ENCODE data around the gene UGT2A1.
"Not testable (repeated sequence)": the region's sequence is repeated elsewhere in the genome, so short reads cannot be mapped to it uniquely, and the experiment has no call there.

The UGT2A1 gene

DNA sequence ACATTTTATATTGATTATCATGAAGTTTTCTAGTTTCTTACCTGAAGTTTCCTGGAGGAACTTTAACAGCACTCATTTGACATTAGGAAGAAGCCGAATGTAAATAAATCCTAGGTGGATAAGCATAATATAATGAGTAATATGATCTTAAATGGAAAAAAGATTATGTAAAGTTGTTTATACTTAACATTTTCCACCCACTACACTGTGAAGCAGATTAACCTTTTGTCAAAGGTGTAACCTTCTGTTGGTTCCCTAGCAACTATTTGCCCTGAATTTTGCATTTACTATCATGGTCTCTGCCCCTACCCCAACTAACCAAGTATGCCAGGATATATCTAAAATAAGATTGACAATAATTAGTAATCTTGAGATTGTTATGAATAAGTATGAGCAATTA is at the start of gene UGT2A1:
Gene UGT2A1 (minus strand): TSS at position 101 of the 400 bp plus-strand sequence. CDS start 5,603 bp downstream, outside the sequence.
- no peak for DNase-seq (ENCODE audit: low read depth)
- H3K4me3 ChIP-seq (ENCODE audit: low read length), result no peak within 1 kb of the TSS
- TF ChIP-seq, protein P1, sequence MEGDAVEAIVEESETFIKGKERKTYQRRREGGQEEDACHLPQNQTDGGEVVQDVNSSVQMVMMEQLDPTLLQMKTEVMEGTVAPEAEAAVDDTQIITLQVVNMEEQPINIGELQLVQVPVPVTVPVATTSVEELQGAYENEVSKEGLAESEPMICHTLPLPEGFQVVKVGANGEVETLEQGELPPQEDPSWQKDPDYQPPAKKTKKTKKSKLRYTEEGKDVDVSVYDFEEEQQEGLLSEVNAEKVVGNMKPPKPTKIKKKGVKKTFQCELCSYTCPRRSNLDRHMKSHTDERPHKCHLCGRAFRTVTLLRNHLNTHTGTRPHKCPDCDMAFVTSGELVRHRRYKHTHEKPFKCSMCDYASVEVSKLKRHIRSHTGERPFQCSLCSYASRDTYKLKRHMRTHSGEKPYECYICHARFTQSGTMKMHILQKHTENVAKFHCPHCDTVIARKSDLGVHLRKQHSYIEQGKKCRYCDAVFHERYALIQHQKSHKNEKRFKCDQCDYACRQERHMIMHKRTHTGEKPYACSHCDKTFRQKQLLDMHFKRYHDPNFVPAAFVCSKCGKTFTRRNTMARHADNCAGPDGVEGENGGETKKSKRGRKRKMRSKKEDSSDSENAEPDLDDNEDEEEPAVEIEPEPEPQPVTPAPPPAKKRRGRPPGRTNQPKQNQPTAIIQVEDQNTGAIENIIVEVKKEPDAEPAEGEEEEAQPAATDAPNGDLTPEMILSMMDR (conservative IDR thresholded peaks at IDR 0.05; ENCODE audit: low read depth, low read length), result no peak

DNA sequence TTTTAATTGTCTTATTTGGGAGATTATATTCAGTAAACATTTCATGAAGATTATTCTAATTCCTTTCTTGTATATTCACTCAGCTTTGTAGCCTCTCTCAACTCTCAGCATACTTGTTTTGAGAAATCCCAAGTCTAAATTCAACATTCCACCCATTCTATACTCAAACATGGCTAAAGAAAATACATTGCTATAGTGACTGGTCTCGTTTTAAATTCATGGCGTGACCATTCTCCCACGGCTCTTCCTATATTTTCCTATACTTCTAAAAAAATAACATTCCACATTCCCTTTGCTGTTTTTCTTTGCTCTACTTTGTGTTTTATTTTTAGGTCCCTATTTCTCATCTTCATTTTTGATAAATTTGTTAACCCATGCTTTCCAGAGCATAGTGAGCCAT is 49.2 kb upstream of the UGT2A1 start:
- TF ChIP-seq, protein P1 (conservative IDR thresholded peaks at IDR 0.05; ENCODE audit: low read depth, low read length), result no peak
- DNase-seq (ENCODE audit: low read depth), result no peak
- no peak overlapping the region for H3K4me3 ChIP-seq (ENCODE audit: low read length)

DNA sequence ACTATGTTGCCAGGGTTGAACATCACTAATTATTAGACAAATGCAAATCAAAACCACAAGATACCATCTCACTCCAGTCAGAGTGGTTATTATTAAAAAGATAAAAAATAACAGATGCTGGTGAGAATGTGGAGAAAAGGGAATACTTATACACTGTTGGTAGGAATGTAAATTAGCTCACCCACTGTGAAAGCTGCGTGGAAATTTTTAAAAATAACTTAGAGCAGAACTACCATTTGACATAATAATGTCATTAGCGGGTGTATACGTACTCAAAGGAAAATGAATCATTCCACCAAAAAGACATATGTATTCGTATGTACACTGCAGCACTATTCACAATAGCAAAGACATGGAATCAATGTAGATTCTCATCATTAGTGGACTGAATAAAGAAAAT is 48.6 kb upstream of the UGT2A1 start:
- DNase-seq (ENCODE audit: low read depth), result no peak
- H3K4me3 ChIP-seq (ENCODE audit: low read length), result no peak overlapping the region
- TF ChIP-seq, protein P1 (conservative IDR thresholded peaks at IDR 0.05; ENCODE audit: low read depth, low read length), result no peak

DNA sequence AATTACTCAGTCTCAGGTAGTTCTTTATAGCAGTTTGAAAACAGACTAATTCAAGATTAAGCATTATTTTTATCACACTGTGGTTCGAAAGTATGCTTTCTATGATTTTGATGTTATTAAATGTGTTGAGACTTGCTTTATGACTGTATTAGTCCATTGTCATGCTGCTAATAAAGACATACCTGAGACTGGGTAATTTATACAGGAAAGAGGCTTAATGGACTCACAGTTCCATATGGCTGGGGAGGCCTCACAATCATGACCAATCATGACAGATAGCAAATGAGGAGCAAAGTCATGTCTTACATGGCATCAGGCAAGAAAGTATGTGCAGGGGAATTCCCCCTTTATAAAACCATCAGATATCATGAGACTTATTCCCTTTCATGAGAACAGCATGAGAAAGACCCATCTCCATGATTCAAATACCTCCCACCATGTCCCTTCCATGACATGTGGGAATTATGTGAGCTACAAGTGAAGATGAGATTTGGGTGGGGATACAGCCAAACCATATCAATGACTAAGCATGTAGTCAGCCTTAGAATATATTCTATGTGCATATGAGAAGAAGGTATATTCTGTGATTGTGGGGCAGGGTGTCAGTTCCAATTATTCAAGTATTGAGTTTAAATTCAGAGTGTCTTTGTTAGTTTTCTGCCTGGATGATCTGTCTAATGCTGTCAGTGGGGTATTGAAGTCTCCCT is 44.6 kb upstream of the UGT2A1 start:
- no peak overlapping the region for H3K4me3 ChIP-seq (ENCODE audit: low read length)
- DNase-seq (ENCODE audit: low read depth), result no peak
- TF ChIP-seq, protein P1 (conservative IDR thresholded peaks at IDR 0.05; ENCODE audit: low read depth, low read length), result no peak

DNA sequence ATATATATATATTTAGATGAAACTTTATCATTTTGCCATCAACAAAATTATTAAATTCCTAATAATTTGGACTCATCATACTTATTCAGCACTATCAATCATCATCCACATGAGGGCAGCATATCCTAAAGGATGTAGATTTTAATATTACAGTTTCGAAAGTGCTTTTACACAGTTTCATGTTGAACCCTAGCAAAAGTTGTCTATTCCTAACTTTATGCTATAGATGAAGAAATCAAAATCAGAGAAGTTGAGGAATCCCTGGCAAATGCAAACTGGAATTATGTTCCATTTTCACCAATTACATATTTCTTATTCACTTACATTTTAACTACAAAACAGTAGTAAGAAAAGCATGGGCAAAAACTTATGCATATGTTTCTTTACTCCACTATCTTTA is 36.6 kb upstream of the UGT2A1 start:
- no peak overlapping the region for H3K4me3 ChIP-seq (ENCODE audit: low read length)

DNA sequence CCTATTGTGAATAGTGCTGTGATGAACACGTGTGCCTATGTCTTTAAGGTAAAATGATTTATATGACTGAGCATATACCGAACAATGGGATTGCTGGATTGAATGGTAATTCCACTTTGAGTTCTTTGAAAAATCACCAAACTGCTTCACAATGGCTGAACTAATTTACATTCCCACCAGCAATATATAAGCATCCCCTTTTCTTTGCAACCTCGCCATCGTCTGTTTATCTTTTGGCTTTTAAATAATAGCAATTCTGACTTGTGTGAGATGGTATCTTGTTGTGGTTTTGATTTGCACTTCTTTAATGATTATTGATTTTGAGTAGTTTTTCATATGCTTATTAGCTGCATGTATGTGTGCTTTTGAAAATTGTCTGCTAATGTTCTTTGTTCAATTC is 31.8 kb upstream of the UGT2A1 start:
- no peak for DNase-seq (ENCODE audit: low read depth)
- TF ChIP-seq, protein P1 (conservative IDR thresholded peaks at IDR 0.05; ENCODE audit: low read depth, low read length), result no peak
- H3K4me3 ChIP-seq (ENCODE audit: low read length), result no peak overlapping the region

More for the DNA sequence above, 36.6 kb upstream of the UGT2A1 start:
- TF ChIP-seq, protein P1 (conservative IDR thresholded peaks at IDR 0.05; ENCODE audit: low read depth, low read length), result peak; percentile 51
- peak; percentile 5 for DNase-seq (ENCODE audit: low read depth)

DNA sequence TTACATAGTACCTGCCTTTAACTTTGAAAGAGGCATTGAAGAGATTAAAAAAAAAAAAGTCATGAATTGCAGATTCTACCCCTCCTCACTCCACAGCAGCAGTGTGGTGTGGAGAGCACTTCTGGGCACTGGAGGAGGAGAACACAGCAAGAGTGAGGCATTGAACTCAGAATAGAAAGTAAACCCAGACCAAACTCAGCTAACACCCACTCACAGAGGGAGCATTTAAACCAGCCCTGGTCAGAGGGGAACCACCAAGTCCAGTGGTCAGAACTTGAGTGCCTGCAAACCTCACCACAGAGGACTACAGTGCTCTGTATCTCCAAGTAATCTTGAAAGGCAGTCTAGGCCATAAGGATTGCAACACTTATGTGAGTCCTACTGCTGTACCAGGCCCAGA is 15.6 kb upstream of the UGT2A1 start:
- TF ChIP-seq, protein P1 (conservative IDR thresholded peaks at IDR 0.05; ENCODE audit: low read depth, low read length), result no peak
- H3K4me3 ChIP-seq (ENCODE audit: low read length), result no peak overlapping the region
- DNase-seq (ENCODE audit: low read depth), result no peak

DNA sequence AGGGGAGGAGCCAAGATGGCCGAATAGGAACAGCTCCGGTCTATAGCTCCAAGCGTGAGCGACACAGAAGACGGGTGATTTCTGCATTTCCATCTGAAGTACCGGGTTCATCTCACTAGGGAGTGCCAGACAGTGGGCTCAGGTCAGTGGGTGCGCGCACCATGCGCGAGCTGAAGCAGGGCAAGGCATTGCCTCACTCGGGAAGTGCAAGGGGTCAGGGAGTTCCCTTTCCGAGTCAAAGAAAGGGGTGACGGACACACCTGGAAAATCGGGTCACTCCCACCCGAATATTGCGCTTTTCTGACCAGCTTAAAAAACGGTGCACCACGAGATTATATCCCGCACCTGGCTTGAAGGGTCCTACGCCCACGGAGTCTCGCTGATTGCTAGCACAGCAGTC is 11.0 kb upstream of the UGT2A1 start:
- not testable (repeated sequence) for DNase-seq (ENCODE audit: low read depth); H3K4me3 ChIP-seq (ENCODE audit: low read length)

DNA sequence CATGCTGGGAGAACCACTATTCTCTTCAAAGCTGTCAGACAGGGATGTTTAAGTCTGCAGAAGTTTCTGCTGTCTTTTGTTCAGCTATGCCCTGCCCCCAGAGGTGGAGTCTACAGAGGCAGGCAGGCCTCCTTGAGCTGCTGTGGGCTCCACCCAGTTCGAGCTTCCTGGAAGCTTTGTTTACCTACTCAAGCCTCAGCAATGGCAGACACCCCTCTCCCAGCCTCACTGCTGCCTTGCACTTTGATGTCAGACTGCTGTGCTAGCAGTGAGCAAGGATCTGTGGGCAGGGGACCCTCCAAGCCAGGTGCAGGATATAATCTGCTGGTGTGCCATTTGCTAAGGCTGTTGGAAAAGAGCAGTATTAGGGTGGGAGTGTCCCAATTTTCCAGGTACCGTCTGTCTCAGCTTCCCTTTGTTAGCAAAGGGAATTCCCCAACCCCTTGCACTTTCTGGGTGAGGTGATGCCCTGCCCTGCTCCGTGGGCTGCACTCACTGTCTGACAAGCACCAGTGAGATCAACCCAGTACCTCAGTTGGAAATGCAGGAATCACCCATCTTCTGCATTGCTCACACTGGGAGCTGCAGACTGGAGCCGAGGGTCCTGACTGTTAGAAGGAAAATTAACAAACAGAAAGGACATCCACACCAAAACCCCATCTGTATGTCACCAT is 8.2 kb upstream of the UGT2A1 start:
- not testable (repeated sequence) for DNase-seq (ENCODE audit: low read depth); H3K4me3 ChIP-seq (ENCODE audit: low read length)

Measured in retinal pigment epithelial cell (primary cell).